Middle frontal gyrus (tissue), 1 donor: ENCODE results near the gene RASSF7.
A peak's percentile ranks its signal among the peaks of the same experiment; 100 is the strongest.

ENCODE experiments used
- DNase-seq: peaks from one replicate; pipeline ENCODE4 v3.0.0-alpha.2; 2015; ENCODE audit warnings: low spot score; ENCODE audit errors: extremely low spot score

Gene RASSF7

GRCh38 chr11:581752-582151 is 21.0 kb downstream of the RASSF7 start:
- peak; percentile 73 for DNase-seq

- no peak for DNase-seq
These were observed 23.5 kb downstream of the RASSF7 start for GRCh38 chr11:584287-584686.

- no peak for DNase-seq
These were observed 25.9 kb downstream of the RASSF7 start for GRCh38 chr11:586376-587316.

DNA sequence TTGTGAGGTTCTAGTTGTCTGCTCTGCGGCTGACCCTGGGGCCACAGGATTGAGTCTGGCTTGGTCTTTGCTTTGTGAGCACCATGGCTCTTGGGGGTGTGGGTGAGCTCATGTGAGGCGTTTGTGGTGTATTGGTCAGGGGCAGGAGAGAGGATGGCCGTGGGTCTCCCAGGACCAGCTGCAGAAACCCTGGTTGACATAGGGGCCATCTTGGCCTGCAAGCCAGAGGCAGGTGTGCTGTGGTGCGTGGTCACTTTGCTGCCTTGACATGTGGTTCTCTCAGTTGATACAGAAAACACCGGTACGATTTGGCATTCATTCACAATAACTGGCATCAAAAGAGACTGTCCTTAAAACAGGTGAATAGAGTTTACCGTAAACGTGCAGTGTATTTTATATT is 26.8 kb downstream of the RASSF7 start:
- DNase-seq, result no peak

DNA sequence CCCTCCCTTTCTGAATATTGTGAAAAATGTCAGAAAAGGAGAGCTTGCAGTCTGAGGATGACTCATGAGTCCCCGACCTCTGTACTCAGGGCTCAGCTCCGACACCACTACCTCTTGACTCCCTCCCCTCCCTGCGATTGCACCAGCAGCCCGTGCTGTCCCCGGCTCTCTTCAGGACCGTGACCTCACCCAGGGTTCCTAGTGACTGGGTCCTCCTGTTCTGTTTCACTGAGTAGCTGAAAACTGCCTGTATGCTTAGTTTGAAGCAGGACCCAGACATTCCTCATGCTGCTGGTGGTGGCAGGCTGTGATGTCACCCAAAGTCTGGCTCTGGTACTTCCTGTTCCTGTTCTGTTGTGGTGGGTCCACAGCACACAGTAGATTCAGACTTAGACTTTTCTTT is 27.2 kb downstream of the RASSF7 start:
- DNase-seq, result no peak

GRCh38 chr11:589798-590197 is 29.0 kb downstream of the RASSF7 start:
- DNase-seq, result no peak

DNA sequence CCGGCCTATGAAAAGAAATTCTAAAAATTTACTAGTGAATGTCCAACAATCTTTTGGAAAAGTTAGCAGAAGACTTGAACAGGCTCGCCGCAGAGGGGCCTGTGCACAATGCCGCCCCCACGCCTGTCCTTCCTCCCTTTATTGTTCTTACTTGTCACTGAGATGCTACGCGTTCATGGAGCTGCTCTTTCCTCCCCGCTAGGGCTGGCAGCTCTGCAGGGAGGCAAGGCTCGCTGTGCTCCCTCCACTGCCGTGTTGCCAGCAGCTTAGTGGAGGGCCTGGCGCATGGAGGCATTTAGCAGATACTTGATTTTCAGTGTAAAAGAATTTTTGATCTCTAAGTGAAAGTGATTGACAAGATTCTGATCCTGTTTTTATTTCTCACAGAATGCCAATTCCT is 30.2 kb downstream of the RASSF7 start:
- DNase-seq, result no peak

- no peak for DNase-seq
These were observed 31.7 kb downstream of the RASSF7 start for GRCh38 chr11:592501-592900.

DNA sequence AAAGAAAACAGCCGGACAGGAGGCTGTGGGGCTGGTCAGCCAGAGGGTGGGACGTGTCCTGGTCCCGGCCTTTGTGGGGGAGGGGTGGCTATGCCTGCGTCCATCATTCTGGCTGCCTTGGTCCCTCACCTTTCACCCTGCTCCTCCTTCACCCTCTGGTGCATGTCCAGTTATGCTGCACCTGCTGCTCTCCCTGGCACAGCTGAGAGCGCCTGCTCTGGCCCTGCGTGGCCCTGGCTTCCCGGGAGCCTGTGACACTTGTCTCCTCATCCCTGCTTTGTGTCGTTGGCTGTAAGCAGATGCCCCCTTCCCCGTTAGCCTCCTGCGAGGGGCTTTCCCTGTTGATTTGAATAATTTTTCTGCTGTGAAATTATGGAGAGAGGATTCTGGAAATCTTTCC is 32.1 kb downstream of the RASSF7 start:
- DNase-seq, result no peak

DNA sequence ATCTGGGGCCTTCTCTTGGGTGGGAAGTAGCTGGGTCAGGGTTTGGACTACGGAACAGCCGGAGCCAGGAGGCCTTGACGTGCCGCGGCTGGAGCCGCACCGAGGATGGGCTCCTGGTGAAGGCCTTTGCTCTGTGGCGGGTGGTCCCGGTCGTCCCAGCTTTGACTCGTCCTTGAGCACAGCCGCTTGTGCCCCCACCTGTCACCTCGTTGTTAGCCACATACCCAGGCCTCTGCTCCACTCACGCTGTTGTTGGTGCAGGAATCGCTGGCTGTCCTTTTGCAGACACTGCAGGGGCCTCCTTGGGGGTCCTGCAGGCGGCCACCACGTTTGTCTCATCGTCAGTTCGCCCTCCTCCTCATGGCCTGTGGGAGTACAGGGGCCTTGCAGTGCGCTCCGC is 32.6 kb downstream of the RASSF7 start:
- no peak for DNase-seq

GRCh38 chr11:595400-595799 is 34.6 kb downstream of the RASSF7 start:
- DNase-seq, result no peak

DNA sequence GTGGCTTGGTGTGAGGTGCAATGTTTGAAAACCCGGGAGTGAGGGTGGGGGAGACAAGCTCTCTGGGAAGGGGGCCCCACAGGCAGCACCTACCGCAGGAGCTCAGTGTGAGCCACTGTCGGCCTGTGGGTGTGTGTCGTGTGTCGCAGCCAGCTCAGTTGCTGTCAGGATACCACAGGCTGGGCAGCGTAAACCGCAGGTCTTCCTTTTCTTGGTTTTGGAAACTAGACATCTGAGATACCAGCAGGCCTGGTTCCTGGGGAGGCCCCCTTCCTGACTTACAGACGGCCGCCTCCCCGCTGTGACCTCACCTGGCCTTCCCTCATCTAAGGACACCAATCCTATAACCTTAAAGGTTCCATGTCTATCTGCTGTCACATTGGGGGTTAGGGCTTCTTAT is 35.6 kb downstream of the RASSF7 start:
- DNase-seq, result no peak

GRCh38 chr11:597166-597725 is 36.5 kb downstream of the RASSF7 start:
- DNase-seq, result no peak

DNA sequence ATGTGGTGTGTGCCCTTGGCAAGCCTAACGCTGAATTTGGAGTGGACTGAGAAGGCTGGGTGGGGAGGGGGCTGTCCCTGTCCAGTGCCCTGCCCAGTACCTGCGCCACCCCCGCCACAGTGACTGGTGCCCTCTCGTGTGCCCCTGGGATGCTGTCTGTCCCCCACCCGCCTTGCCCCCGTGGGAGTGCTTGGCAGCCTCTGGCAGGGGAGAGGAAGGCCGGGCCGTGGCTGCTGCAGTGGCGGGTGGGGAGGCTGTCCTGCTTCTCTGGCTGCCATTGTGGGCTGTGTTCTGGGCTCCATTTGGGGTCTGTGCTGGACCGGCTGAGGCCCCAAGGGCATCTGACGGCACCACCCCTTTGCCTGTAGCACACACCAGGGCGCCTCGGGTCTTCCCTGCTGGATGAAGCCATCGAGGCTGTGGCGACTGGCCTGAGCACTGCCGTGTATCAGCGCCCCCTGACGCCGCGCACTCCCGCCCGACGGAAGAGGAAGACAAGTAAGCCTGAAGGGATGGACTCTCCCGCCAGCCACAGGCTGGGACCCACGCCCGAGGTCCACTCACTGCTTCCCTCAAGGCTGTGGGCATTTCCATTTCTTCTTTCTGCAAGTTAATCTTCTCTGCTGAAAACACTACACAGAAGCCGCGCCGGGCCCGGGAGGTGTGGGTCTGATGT is 37.4 kb downstream of the RASSF7 start:
- DNase-seq, result no peak

GRCh38 chr11:601573-602245 is 40.9 kb downstream of the RASSF7 start:
- no peak for DNase-seq

DNA sequence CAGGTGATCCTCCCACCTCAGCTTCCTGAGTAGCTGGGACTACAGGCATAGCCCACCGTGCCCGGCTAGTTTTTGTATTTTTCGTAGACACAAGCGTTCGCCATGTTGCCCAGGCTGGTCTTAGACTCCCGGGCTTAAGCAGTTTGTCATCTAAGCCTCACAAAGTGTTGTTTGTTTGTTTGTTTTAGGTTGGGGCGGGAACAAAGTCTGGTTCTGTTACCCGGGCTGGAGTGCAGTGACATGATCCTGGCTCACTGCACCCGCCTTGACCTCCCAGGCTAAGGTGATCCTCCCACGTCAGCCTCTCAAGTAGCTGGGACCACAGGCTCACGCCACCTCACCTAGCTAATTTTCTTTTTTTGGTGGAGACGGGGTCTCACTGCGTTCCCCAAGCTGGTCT is 42.4 kb downstream of the RASSF7 start:
- DNase-seq, result no peak

- no peak for DNase-seq
These were observed 44.7 kb downstream of the RASSF7 start for GRCh38 chr11:605286-606129.

DNA sequence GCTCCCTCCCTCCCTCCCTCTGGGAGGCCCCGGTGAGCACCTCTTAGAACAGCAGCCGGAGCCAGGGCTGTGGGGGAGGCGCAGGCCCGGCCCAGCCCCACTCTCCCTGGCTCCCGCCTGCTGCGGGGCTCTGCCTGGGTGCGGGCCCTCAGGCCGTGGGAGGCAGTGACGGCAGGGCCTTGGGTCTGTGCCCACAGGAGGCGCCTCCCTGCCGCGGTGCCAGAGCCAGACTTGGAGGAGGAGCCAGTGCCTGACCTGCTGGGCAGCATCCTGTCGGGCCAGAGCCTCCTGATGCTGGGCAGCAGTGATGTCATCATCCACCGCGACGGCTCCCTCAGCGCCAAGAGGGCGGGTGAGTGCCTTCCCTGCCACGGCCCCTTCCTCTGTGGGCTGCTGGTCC is 45.5 kb downstream of the RASSF7 start:
- no peak for DNase-seq

- no peak for DNase-seq
These were observed 46.4 kb downstream of the RASSF7 start for GRCh38 chr11:607020-607780.

- no peak for DNase-seq
These were observed 47.3 kb downstream of the RASSF7 start for GRCh38 chr11:607971-608659.
